HuH-7.5 (cell line): ENCODE results near the gene HOXA4.

Experiments used
- DNase-seq: peaks from one replicate; pipeline ENCODE4 v3.0.0; 2011; ENCODE audit warnings: low spot score

The HOXA4 gene

GRCh38 chr7:27093184-27093895, 37.2 kb downstream of the HOXA4 start:
- no peak for DNase-seq

GRCh38 chr7:27092819-27093110, 37.8 kb downstream of the HOXA4 start:
- no peak for DNase-seq

DNA sequence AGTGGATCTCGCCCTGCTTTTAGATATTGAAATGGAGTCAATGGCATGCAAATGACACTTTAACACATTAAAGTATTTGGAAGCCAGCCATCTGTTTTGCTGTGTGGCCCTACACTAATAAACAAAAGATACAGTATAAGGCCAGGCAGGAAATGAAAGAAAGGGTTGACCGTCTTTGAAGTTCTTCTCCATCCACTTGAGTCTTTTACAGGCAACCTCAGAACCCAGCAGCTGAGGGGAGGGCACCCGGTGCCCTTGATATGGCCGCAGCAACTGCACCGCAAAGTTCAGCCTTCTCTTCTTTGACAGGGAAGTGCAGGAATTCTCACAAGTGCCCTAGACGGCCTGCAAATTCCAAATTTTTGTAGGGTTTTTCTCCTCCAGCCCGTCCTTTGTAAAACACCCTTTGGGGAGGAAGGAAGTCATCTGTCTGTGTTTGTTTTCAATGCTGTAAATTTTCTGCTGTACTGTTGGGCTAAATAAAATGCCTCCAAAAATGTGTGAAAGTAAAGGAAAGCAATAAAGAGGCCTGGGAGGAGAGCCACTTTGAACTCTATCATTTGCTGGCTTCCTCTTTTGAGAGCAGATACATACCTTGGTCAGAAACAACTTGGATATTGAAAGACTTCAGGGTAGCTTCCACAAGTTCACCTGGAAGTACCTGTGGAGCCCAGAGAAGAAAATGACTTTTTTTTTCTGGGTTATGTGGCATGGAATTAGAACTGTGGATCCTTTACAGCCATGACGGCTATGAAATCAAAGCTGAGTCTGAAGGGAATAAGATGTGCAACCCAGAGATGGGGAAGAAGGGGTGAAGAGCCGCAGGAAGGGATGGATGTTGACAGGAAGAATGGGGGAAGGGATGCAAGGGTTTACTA, 38.4 kb downstream of the HOXA4 start:
- DNase-seq = no peak

DNA sequence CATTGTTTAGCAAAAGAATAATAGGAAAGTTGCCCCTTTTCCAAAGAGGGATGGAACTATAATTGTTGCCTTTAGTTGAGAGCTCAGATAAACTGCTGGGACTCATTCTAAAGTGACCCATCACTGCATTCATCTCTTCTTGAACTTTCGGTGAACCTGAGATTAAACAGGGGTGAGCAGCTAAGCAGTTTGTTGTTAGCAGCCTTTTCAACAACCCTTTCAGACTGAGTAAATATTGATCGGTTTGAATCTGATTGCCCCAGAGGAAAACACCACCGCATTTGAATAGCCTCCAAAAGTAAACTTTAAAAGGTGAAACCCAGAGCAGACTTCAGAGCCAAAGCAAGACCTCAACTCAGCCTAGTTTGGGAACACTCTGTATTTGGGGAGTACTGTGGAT, 39.5 kb downstream of the HOXA4 start:
- DNase-seq = peak; percentile 42

DNA sequence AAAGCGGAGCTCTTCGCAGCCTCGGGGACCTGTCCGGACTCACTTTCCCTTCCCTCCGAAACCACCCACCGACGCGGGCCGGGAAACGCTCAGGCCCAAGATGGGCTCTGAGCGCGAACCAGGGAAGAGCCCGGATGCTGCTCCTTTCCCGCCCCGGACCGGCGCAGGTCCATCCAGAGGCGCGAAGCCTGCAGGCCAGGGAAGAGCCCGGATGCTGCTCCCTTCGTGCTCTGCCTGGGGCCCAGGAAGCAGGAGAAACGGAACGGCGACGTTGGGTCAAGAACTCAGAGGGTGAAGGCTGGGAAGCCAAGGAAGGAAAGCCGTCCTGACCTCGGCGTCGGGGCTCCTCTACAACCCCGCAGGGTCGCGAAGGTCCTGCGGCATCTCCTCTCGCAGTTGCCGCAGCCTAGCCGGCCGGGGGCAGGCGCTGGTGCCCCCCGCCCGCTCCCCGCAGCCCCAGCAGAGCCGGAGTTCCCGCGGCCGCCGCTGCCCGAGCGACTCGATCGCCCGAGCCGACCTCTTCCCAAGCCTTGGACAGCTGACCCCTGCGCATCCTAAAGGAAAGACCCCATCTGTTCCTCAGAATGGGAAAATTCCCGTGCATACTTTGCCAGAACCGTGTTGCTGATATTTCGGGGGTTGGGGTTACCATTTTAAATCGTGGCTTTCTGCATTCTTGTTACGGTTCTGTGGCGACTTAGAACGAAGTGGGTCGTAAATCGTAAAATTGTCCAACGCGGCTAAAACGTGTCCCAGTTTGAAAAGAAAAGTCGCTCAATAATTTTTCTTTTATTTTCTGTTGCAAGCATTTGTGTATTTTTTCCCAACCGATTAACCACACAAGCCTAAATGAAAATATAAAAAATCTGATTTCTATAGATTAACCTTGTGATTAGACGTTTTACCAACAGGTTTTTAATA, 42.3 kb downstream of the HOXA4 start:
- DNase-seq = no peak

GRCh38 chr7:27083646-27084045, 46.9 kb downstream of the HOXA4 start:
- DNase-seq = no peak

DNA sequence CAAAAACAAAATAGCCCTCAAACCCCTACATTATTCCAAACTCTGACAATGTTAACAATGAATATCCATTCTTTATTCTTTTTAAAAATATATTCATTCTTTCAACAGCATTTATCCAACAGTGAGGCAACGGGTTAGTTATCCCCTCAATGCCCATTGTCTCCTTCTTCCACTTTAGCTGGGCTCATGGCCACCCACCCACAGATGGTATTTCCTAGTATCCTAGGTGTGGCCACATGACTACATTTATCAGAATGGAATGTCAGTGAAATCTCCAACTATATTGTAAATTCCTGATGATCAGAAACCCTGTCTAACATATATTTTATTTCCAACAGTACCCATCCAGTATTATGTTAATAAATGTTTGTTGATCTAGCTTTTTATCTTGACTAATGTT, 48.4 kb downstream of the HOXA4 start:
- no peak for DNase-seq

- peak; percentile 68 for DNase-seq
Observed at GRCh38 chr7:27080844-27081436, 49.6 kb downstream of the HOXA4 start.

GRCh38 chr7:27079234-27079975, 51.2 kb downstream of the HOXA4 start:
- no peak for DNase-seq

DNA sequence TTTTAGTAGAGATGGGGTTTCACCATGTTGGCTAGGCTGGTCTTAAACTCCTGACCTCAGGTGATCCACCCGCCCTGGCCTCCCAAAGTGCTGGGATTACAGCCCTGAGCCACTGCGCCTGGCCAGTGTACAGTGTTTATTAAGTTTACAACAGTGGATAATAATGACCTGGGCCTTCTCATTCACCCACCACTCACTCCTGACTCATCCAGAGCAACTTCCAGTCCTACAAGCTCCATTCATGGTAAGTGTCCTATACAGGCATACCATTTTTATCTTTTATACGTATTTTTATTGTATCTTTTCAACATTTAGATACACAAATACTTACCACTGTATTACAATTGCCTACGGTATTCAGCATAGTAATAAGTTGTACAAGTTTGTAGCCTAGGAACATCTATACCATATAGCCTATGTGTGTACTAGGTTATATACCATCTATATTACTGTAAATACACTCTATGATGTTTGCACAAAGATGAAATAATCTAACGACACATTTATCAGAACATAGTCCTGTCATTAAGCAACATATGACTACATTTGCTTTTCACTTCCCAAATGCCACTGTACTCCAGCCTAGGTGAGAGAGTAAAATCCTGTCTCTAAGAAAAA, 51.8 kb downstream of the HOXA4 start:
- no peak for DNase-seq
